Stromal cell of bone marrow (primary cell): ENCODE measurements around the gene SAMM50.

ENCODE experiments used
- DNase-seq: peaks from one replicate; pipeline ENCODE4 v3.0.0-alpha.2; 2012; ENCODE audit warnings: low read depth

SAMM50 gene

DNA sequence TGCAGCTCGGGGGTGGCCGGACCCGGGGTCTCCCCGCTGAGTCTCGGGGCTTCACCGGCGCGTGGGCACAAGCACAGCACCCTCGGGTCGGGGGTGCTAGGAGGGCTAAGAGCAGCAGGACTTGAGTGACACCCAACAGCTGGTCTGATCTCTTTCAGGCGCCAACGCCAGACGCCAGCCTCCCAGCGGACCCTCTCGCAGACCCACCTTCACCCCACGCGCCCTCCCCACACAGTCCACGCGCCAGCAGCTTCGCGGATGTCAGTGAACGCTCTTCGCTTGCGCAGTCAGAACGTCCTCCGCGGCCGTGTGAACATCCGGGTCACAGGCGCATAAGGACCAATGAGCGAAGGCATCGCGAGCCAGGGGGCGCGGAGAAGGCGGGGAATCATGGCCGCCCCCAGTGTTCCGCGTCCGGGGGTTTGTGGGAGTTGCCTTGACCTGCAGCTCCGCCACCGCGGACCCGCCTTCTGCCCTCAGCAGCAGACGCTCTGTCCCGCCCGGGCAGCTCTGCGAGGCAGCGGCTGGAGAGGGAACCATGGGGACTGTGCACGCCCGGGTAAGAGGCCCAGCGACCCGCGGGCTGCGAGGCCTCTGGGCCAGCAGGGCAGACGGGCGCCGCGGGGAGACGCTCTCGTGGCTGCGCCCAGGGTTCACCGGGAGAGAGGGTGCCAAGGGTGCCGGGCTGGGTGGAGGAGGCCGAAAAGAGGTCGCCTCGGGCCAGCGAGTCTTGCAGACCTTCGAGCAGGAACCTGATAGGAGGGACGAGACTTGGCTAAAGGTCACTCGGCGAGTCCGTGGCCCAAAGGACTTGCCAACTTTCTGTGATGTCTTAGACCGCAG lies at the start of gene SAMM50:
SAMM50 (plus strand) TSS at position 403 of the 843 bp plus-strand sequence; CDS start at position 539, 136 bp downstream.
- peak; percentile 89 for DNase-seq

DNA sequence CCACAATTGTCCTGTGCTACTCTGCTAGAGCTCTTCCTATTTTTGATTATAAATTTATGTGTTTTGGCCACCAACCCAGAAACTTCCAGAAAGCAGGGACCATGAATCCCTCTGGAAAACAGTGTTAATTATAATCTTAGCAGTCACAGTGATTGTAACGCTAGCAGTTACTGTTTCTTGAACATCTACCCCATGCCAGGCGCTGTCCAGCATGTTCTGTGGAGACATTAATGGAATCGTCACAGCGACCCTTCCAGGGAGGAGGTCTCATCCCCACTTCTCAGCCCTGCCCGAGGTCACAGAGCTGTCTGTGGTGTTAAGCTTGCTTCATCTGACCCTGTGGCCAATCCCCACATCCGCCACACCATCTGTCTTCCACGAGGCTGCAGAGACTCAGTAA lies 49.6 kb upstream of the SAMM50 start:
- no peak for DNase-seq

GRCh38 chr22:43909708-43910107 lies 45.5 kb upstream of the SAMM50 start:
- DNase-seq: no peak

GRCh38 chr22:43910178-43910695 lies 45.0 kb upstream of the SAMM50 start:
- DNase-seq: no peak

DNA sequence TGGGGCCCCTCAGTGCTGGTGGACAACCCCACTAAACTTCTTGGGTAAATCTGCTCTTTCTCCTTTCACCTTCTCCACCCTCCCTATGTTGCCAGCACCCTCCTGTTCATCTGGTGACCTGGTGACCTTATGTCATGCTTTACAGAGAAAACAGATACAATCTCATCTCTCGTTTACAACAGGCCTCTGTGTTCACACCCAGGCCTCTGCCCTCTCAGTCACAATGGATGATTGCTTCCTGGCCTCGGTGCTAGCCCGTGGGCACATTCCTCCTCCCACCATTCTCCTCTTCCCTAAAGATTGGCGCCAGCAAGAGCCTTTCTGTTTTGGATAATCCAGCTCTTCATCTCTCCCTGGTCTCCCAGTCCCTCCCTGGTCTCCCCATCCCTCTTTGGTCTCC lies 43.9 kb upstream of the SAMM50 start:
- no peak for DNase-seq

GRCh38 chr22:43917521-43917920 lies 37.7 kb upstream of the SAMM50 start:
- no peak for DNase-seq

GRCh38 chr22:43919106-43919973 lies 35.9 kb upstream of the SAMM50 start:
- peak; percentile 83 for DNase-seq

DNA sequence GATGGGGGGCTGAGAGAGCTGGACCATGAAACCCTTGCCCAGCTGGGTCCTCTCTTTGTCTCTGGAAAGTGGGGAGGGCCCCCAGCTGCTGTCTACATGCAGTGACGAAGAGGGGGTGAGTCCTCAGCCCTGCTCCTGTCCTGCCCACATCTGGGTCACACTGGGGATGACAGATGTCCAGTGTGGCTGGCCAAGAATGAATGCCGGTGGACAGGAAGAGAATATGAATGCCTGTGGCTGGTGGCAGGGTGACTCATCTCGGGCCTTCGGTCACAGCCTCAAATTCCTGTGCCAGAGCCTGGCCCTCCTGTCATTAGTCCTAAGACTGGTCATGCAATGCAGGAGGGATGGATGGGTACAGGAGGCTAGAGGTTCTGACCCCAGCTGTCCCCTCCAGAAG lies 33.9 kb upstream of the SAMM50 start:
- DNase-seq: peak; percentile 31

GRCh38 chr22:43922123-43922522 lies 33.1 kb upstream of the SAMM50 start:
- no peak for DNase-seq

- DNase-seq: no peak
Observed at GRCh38 chr22:43923191-43923590, 32.1 kb upstream of the SAMM50 start.

- peak; percentile 76 for DNase-seq
Observed at GRCh38 chr22:43923631-43924464, 31.4 kb upstream of the SAMM50 start, which contains the start of gene PNPLA3. PNPLA3 (plus strand) TSS chr22:43923805; CDS start chr22:43923912, 107 bp downstream.

DNA sequence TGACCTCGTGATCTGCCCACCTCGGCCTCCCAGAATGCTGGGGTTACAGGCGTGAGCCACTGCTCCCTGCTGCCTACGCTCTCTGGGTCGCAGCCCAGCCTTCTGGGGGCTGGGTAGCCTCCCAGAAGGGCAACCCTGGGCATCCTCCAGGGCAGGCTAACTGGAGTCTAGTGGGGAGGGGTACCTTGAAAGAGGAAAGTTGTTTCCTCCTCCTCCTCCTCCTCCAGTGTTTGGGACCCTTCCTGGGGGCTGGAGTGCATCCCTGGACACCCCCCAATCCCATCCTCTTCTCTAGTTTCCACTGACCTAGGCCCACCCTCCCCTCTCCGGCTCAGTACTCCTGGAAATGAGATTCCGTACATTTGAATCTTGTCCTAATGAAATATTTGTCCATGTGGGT lies 30.4 kb upstream of the SAMM50 start:
- DNase-seq: no peak

DNA sequence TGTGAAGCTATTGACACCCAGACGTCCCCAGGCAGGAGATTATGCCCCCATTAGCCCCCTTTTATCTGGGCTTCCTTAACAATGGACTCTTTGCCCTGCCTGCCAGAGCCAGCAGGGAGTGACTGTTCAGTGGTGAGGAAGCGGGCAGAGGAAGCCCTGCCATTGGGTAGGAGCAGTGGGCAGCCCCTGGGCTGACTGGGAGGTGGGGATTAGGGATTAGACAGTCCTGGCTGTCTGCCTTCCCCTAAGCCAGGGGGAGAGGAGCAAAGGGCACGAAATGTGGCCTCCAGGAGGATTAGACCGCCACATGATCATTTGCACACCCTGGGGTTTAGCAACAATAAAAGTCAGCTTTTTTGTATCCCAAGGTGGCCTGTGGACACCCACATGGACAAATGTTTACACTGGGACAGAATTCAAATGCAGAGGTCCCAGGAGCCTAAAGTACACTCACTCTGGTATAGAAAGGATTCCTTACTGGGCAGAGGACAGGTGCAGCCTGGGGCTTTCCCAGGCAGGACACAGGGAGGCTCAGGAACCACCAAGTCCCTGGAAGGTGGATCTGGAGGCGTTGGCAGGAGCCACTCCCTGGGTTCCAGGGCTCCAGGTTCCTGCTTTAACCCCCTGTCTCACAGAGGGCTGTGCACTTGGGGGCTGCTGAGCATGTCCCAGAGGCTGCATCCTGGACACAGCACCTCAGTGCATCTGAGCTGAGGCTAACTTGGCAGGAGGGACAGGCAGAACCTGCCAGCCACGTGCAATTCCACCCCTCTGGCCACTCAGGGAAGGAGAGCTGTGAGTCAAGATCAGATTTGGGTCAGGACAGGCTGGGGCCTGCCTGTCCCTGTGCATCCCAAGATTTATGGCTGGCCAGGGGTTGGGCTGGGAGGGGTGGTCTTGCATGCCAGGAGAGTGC lies 29.6 kb upstream of the SAMM50 start:
- DNase-seq: no peak

GRCh38 chr22:43926349-43926710 lies 28.9 kb upstream of the SAMM50 start:
- no peak for DNase-seq

- no peak for DNase-seq
Observed at GRCh38 chr22:43928468-43928867, 26.8 kb upstream of the SAMM50 start.

- no peak for DNase-seq
Observed at GRCh38 chr22:43928908-43929307, 26.3 kb upstream of the SAMM50 start.

- DNase-seq: no peak
Observed at GRCh38 chr22:43931771-43932170, 23.5 kb upstream of the SAMM50 start.

DNA sequence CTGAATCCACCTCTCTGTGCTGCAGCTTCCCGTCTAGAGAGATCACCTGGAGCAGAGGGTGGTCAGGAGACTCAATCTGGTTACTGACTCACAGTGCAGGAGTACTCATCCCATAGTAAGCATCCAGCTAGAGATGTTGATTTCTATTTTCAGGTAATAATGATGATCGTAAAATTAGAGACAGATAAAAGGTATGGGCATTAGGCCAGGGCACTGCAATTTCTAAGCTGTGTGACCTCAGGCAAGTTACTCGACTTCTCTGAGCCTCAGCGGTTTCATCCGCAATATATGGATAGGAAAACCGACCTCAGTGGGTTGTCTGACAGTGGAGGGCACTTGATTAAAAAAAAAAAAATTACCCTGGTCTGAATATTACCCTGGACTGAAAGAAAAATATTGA lies 13.8 kb upstream of the SAMM50 start:
- no peak for DNase-seq

DNA sequence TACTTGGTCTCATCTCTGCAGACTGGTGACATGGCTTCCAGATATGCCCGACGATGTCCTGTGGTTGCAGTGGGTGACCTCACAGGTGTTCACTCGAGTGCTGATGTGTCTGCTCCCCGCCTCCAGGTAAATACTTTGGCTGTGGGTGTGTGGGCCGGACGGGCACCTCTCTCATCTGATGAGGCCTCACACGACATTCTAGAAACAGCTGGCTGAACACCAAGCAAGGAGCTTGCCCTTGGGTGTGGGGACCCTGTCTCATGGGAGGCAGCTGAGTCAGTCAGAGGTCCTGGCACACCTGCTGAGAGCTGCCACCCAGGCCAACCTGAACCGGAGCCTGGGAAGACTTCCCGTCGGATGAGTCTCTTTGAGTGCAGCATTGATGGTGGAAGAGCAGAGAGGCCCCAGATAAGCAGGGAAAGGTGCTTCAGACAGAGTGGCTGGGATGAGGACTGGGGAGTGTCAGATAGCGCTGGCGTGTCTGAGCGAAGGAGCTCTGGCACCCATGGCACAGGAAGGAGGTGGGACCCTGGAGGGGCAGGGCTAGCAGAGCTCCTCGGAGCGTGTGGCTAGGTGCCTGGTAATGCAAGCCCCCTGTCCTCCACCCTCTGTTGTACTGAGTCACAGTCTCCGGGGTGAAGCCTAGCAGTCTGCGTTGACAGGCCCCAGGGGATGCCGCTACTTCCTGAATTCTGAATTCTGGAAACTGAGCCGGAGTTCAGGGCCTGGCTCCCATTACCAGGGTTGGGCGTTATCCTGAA lies 10.4 kb upstream of the SAMM50 start:
- no peak for DNase-seq
